ENCODE results near the gene HPX. TPM values are rescaled to one million over a fixed set of nuclear protein-coding genes. Genes with fewer than 3 reads are reported as not detected.

The HPX gene
- polyA plus RNA-seq, 2 of the 4 experiments (the other 2 are of a cell fraction), result 0.66 to 0.70 TPM

- peak in 1 of 2 experiments; percentile 53 for DNase-seq (ENCODE audit: low read depth in 1 of 2, low spot score in 1 of 2)
- ChIA-PET CTCF (interaction anchor here (0.8 to 3.7 kb wide), 5 partner anchors 9 to 318 kb away, joined by 4 to 45 read pairs (median 5); no protein-coding TSS in a partner anchor), POLR2A (interaction anchor here (0.7 to 4.3 kb wide), 4 partner anchors 31 to 295 kb away, joined by 3 to 26 read pairs (median 9); partner anchors contain the start of genes APBB1, ARFIP2, MRPL17 and TIMM10B)
These were observed 52.8 kb downstream of the HPX start for GRCh38 chr11:6387811-6388599.

GRCh38 chr11:6385046-6385777, 55.6 kb downstream of the HPX start:
- 94% methylated on average over 7 of the region's 7 CpGs for WGBS (ENCODE audit: missing lambda C conversion rate)
- ATAC-seq (no peak), FAIRE-seq (no peak), DNase-seq (ENCODE audit: low read depth in 1 of 2, low spot score in 1 of 2) (no peak)
- ChIA-PET CTCF (interaction anchor here (1.2 to 3.7 kb wide), 3 partner anchors 22 to 298 kb away, joined by 3 to 23 read pairs (median 4); partner anchors contain the start of gene MRPL17), POLR2A (no interaction called here)
- Histone ChIP-seq H3K4me3 (no peak overlapping the region), H3K9me3 (no peaks in the 10 kb centered on the region), H3K4me1 (peaks cover 27% of the 10 kb centered on the region), H3K27ac (peak overlapping the region in 1 of 2 experiments; percentile 18; a peak in 2 of 6 replicates), H3K4me2 (no peak overlapping the region)
- TF ChIP-seq JUN (IDR thresholded peaks at IDR 0.05), result no peak
- no peak for TF ChIP-seq FOSB (CRISPR knock-in tag; IDR thresholded peaks at IDR 0.05)
- no peak for TF ChIP-seq SMC3 (IDR thresholded peaks at IDR 0.05)
- no peak for TF ChIP-seq CEBPB (IDR thresholded peaks at IDR 0.05)
- TF ChIP-seq BCL3 (IDR thresholded peaks at IDR 0.05), result no peak
- no peak for TF ChIP-seq TFCP2L1 (CRISPR knock-in tag; IDR thresholded peaks at IDR 0.05)
- TF ChIP-seq TP53 (CRISPR knock-in tag; IDR thresholded peaks at IDR 0.05), result no peak
- no peak for TF ChIP-seq FOXS1 (CRISPR knock-in tag; IDR thresholded peaks at IDR 0.05)
- TF ChIP-seq HES2 (IDR thresholded peaks at IDR 0.05), result no peak
- TF ChIP-seq RARB (CRISPR knock-in tag; IDR thresholded peaks at IDR 0.05), result no peak
- TF ChIP-seq HOXB5 (CRISPR knock-in tag; IDR thresholded peaks at IDR 0.05), result no peak
- no peak for TF ChIP-seq HMGXB4 (CRISPR knock-in tag; IDR thresholded peaks at IDR 0.05; ENCODE audit: borderline replicate concordance)
- no peak for TF ChIP-seq HOXB13 (CRISPR knock-in tag; IDR thresholded peaks at IDR 0.05; ENCODE audit: low read depth)
- TF ChIP-seq RAD21 (conservative IDR thresholded peaks at IDR 0.05 in 1 of 2, IDR thresholded peaks at IDR 0.05 in 1 of 2), result no peak
- no peak for TF ChIP-seq MAFK (IDR thresholded peaks at IDR 0.05; ENCODE audit: partially characterized antibody)

More at GRCh38 chr11:6387811-6388599, 52.8 kb downstream of the HPX start:
- Histone ChIP-seq H3K4me3 (peak overlapping the region; percentile 3; the same call in 1 of the 3 replicates), H3K4me1 (peaks cover 32% of the 10 kb centered on the region), H3K27ac (peak overlapping the region; percentile 77 to 87), H3K9me3 (no peaks in the 10 kb centered on the region), H3K4me2 (peak overlapping the region; percentile 82)
- no peak for ATAC-seq
- no peak for FAIRE-seq
- WGBS (ENCODE audit: missing lambda C conversion rate), result 32% methylated on average over 12 of the region's 12 CpGs
- 0 out of 2 replicates have a peak, but pooled peaks have one; percentile 42 for TF ChIP-seq FOSL2 (IDR thresholded peaks at IDR 0.05)
- peak; percentile 18; the same call in 1 of the 2 replicates for TF ChIP-seq FOSL2 (CRISPR knock-in tag; IDR thresholded peaks at IDR 0.05)
- peak; percentile 76 to 77 for TF ChIP-seq CEBPB (IDR thresholded peaks at IDR 0.05)
- no peak for TF ChIP-seq KDM1A (IDR thresholded peaks at IDR 0.05; ENCODE audit: low read depth)
- no peak for TF ChIP-seq NPAS2 (CRISPR knock-in tag; IDR thresholded peaks at IDR 0.05; ENCODE audit: borderline replicate concordance)
- peak in 1 of 2 experiments; percentile 33; a peak in 1 of 5 replicates for TF ChIP-seq JUN (IDR thresholded peaks at IDR 0.05)
- TF ChIP-seq JUNB (IDR thresholded peaks at IDR 0.05), result no peak
- TF ChIP-seq SMC3 (IDR thresholded peaks at IDR 0.05), result peak; percentile 13; the same call in 1 of the 3 replicates
- no peak for TF ChIP-seq POLR2AphosphoS2 (conservative IDR thresholded peaks at IDR 0.05; ENCODE audit: low read length)
- no peak for TF ChIP-seq ELK1 (IDR thresholded peaks at IDR 0.05; ENCODE audit: low read depth, low read length)
- no peak for TF ChIP-seq HMGXB4 (CRISPR knock-in tag; IDR thresholded peaks at IDR 0.05; ENCODE audit: borderline replicate concordance)
- no peak for TF ChIP-seq ATOH8 (CRISPR knock-in tag; IDR thresholded peaks at IDR 0.05; ENCODE audit: low read depth)
- no peak for TF ChIP-seq ZNF302 (CRISPR knock-in tag; IDR thresholded peaks at IDR 0.05)
- TF ChIP-seq GATA3 (IDR thresholded peaks at IDR 0.05; ENCODE audit: borderline replicate concordance), result no peak
